ENCODE results near the gene COQ5.

DNA sequence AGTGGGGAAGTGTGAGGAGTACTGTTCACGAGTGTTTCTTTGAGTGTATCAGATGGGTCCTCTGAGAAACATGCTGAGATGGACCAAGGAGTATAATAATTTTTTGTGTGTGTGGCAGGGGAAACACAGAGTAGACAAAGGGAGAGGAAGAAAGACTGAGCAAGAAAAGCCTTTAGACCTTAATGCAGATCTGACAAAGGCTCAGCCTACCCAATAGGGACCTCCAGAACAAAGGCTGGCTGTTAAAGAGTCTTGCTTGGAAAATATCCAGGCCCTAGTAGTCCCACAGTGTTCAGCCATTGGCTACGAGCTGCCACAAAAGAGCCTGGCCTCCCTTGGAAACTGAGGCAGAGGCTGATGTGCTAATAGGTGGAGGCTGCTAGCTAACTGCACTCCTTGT lies 13.5 kb downstream of the COQ5 start:
- TF ChIP-seq EZH2 (IDR thresholded peaks at IDR 0.05; ENCODE audit: insufficient read depth, poor library complexity, severe bottlenecking), result no peak
- TF ChIP-seq EZH2phosphoT487 (IDR thresholded peaks at IDR 0.05; ENCODE audit: insufficient read depth, low read depth), result no peak

Measured in GM23248 (cell line).